Naive thymus-derived CD8-positive, alpha-beta T cell (primary cell): Measurements from ENCODE around the gene TMPRSS13. TPM values are rescaled to one million over a fixed set of nuclear protein-coding genes. Genes with fewer than 3 reads are reported as not detected.

Experiments used
- ATAC-seq, 2 donors: fragments of 150-1000 bp; cut with Tn5 transposase in 1 of 2; sonication (Bioruptor Pico), chemical (Tn5 transposase) in 1 of 2; 1 replicate in 1 of 2; 2 replicates in 1 of 2; pipeline ENCODE4 v1.10.0; 2021; ENCODE audit warnings: mild to moderate bottlenecking in 2 of 2, moderate library complexity in 2 of 2
- POLR2A ChIA-PET: fragments of 350-600 bp; sonication (Branson Sonifier 250); formaldehyde crosslinking; loops from one replicate; lab custom pipeline; 2021; ENCODE audit warnings: antibody characterized with exemption; lab: Charles Lee
- DNase-seq, 10 donors: peaks; one replicate each; pipeline versions ENCODE4 v3.0.0 to v3.0.0-alpha.2; 2020 to 2022
- H3K27ac Mint-ChIP-seq, 10 donors: one replicate each; pipeline ENCODE4 v1.8.0; 2020 to 2022; ENCODE audit warnings: mild to moderate bottlenecking in 10 of 10, mixed read lengths in 10 of 10, moderate library complexity in 4 of 10, inconsistent platforms in 1 of 10
- H3K27me3 Mint-ChIP-seq, 5 donors: one replicate each; pipeline ENCODE4 v1.8.0; 2021 to 2022; ENCODE audit warnings: mixed read lengths in 5 of 5
- H3K36me3 Mint-ChIP-seq, 3 donors: one replicate each; pipeline ENCODE4 v1.8.0; 2020 to 2022; ENCODE audit warnings: mixed read lengths in 3 of 3, mild to moderate bottlenecking in 2 of 3, inconsistent platforms in 1 of 3
- H3K4me1 Mint-ChIP-seq, 4 donors: one replicate each; pipeline ENCODE4 v1.8.0; 2021 to 2022; ENCODE audit warnings: mixed read lengths in 4 of 4
- H3K4me3 Mint-ChIP-seq, 10 donors: one replicate each; pipeline ENCODE4 v1.8.0; 2020 to 2022; ENCODE audit warnings: mild to moderate bottlenecking in 10 of 10, mixed read lengths in 10 of 10, moderate library complexity in 6 of 10, inconsistent platforms in 1 of 10
- H3K9me3 Mint-ChIP-seq, 9 donors: one replicate each; pipeline ENCODE4 v1.8.0; 2020 to 2022; ENCODE audit warnings: mixed read lengths in 9 of 9, mild to moderate bottlenecking in 3 of 9, inconsistent platforms in 1 of 9, moderate library complexity in 1 of 9
- polyA plus RNA-seq, 3 donors: library from polyadenylated mRNA; unstranded; fragments of 300-500 nt; fragmentation: Illumina TruSeq; gene quantifications; one replicate each; pipeline ENCODE4 v1.2.3, GENCODE V29; 2021
- total RNA-seq, 8 experiments: library from RNA in 2 of 8; stranded (reverse) in 2 of 8; gene quantifications; one replicate each; pipeline ENCODE4 v1.2.3 and lab custom pipeline; 2021 to 2026

Gene TMPRSS13
- total and polyA plus RNA-seq, 5 experiments from 2014 or later = 0.05 to 9.2 (median 1.5) TPM

- H3K4me3 Mint-ChIP-seq = no peak overlapping the region
- H3K4me1 Mint-ChIP-seq = peaks cover 0 to 10% (median 3%) of the 10 kb centered on the region in 4 donors
- H3K27me3 Mint-ChIP-seq = peaks cover 0 to 4% (median 0%) of the 10 kb centered on the region in 5 donors
- no peak for ATAC-seq
- no peak for DNase-seq
- H3K36me3 Mint-ChIP-seq = peaks cover 0 to 3% (median 0%) of the 10 kb centered on the region in 3 donors
- H3K9me3 Mint-ChIP-seq = no peaks in the 10 kb centered on the region
- no peak overlapping the region for H3K27ac Mint-ChIP-seq
- POLR2A ChIA-PET = no interaction called here
Observed at GRCh38 chr11:117916956-117917355, 12.2 kb downstream of the TMPRSS13 start.

DNA sequence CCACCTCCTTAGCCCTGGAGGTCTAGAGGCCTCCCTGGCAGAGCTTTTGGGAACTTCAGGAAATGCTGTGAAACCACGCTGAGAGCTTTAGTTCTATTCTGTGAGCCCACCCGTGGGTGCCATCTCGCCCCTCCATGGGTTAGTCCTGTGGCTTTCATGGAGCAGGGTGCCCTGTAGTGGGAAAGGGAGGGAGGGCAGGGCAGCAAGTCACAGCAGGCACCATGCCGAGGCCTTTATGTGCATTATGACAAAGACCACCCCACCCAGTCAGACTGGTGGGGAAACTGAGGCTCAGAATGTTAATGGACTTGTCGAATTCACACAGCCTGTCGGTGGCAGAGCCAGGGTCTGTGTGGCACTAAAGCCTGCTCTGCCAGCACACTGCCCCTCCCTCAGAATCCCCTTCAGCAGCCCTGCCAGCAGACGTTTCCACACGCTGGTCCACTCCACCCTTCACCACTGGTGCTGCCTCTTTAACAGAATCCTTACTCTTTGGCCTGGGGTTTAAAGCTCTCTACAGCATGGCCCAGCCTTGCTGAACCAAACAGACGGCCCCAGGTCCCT is 13.4 kb downstream of the TMPRSS13 start:
- Mint-ChIP-seq H3K36me3 (peaks cover 0 to 3% (median 0%) of the 10 kb centered on the region in 3 donors), H3K4me3 (no peak overlapping the region), H3K27ac (no peak overlapping the region), H3K4me1 (peaks cover 0 to 10% (median 3%) of the 10 kb centered on the region in 4 donors), H3K27me3 (peaks cover 0 to 4% (median 0%) of the 10 kb centered on the region in 5 donors), H3K9me3 (no peaks in the 10 kb centered on the region)
- no peak for ATAC-seq
- DNase-seq = no peak
- POLR2A ChIA-PET = no interaction called here

- ATAC-seq = no peak
- POLR2A ChIA-PET = no interaction called here
- DNase-seq = no peak
- peak overlapping the region in 2 of 10 donors; percentile 27 to 69 for H3K27ac Mint-ChIP-seq
- H3K4me3 Mint-ChIP-seq = no peak overlapping the region
- peaks cover 0 to 3% (median 0%) of the 10 kb centered on the region in 3 donors for H3K36me3 Mint-ChIP-seq
- H3K4me1 Mint-ChIP-seq = peaks cover 0 to 10% (median 3%) of the 10 kb centered on the region in 4 donors
- peaks cover 0 to 4% (median 0%) of the 10 kb centered on the region in 5 donors for H3K27me3 Mint-ChIP-seq
- H3K9me3 Mint-ChIP-seq = no peaks in the 10 kb centered on the region
Observed at GRCh38 chr11:117914991-117915618, 14.1 kb downstream of the TMPRSS13 start.

DNA sequence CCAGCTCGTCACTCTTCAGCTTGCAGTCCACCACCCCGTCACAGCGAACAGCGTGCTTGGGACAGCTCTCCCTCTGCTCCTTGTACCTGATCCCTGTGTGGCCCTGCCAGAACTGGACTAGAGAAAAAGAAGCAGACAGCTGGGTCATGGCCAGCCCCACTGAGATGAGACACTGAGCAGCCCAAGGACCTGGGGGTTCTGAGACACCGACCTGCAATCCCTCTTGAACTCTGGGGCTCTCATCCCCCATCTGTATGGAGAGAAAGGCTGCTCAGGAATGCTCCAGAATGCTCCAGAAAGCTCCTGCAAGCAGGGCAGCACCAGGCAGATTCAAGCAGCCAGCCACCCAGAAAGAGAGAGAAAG is 14.8 kb downstream of the TMPRSS13 start:
- no peak for ATAC-seq

DNA sequence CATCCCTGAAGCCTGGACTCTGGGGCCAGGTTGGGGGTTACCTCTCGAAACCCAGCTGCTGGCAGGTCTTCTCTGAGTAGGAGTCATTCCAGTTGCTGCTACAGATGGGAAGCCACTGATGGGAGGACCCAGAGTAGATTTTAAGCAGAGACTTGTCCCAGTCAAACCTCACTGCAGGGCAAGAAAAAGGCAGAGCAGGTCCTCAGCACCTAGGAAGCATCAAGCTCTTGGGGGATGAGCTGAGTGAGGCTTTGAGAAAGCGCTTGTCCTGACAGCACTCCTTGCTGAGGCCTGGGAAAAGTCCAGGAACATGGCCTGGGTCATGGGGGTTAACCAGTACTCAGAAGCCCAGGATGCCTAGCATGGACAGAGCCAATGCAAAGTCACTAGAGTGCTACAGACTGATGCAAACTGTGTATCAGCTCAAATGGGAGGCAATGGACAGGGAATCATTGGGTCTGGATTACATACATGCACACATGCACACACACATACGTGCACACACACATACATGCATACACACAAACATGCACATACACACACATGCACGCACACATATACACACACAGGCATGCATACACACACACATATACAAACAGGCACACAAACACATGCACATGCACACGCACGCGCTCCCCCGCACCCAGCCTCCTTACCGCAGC is 15.3 kb downstream of the TMPRSS13 start:
- no peak overlapping the region for H3K27ac Mint-ChIP-seq
- ATAC-seq (no peak), DNase-seq (no peak)
- POLR2A ChIA-PET = interaction anchor here (0.6 kb wide), 1 partner anchor 26 kb away, joined by 6 read pairs; no protein-coding TSS in a partner anchor
- H3K27me3 Mint-ChIP-seq = peaks cover 0 to 4% (median 0%) of the 10 kb centered on the region in 5 donors
- no peak overlapping the region for H3K4me3 Mint-ChIP-seq
- H3K4me1 Mint-ChIP-seq = peaks cover 0 to 6% (median 0%) of the 10 kb centered on the region in 4 donors
- no peaks in the 10 kb centered on the region for H3K9me3 Mint-ChIP-seq
- H3K36me3 Mint-ChIP-seq = peaks cover 0 to 3% (median 0%) of the 10 kb centered on the region in 3 donors

More for the DNA sequence above, 14.8 kb downstream of the TMPRSS13 start:
- POLR2A ChIA-PET = no interaction called here
- no peak overlapping the region for H3K27ac Mint-ChIP-seq
- H3K9me3 Mint-ChIP-seq = no peaks in the 10 kb centered on the region
- H3K4me3 Mint-ChIP-seq = no peak overlapping the region
- H3K27me3 Mint-ChIP-seq = peaks cover 0 to 4% (median 0%) of the 10 kb centered on the region in 5 donors
- H3K36me3 Mint-ChIP-seq = peaks cover 0 to 3% (median 0%) of the 10 kb centered on the region in 3 donors
- peaks cover 0 to 6% (median 1%) of the 10 kb centered on the region in 4 donors for H3K4me1 Mint-ChIP-seq
- DNase-seq = no peak

DNA sequence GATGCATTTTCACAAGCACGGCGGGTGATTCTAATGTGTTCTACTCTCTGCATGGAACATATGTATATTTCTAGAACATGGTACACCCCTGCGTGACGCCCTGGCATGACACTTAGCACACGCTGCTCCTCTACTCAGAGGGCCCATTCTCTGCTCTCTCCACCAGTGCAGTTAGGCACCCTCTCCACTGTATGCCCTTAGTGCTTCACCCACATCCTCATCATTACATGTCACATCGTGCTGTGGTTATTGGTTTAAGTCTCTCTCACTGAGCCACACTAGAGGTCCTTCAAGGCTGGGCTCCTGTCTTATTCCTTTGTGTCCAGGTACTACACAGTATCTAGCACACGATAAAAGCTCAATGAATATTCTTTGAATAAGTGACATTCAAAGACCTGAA is 16.7 kb downstream of the TMPRSS13 start:
- peaks cover 0 to 4% (median 0%) of the 10 kb centered on the region in 5 donors for H3K27me3 Mint-ChIP-seq
- peaks cover 0 to 3% (median 3%) of the 10 kb centered on the region in 3 donors for H3K36me3 Mint-ChIP-seq
- ATAC-seq (no peak), DNase-seq (no peak)
- no peaks in the 10 kb centered on the region for H3K9me3 Mint-ChIP-seq
- no peak overlapping the region for H3K27ac Mint-ChIP-seq
- H3K4me1 Mint-ChIP-seq = peaks cover 0 to 11% (median 4%) of the 10 kb centered on the region in 4 donors
- H3K4me3 Mint-ChIP-seq = no peak overlapping the region
- POLR2A ChIA-PET = interaction anchor here (1.0 kb wide), 1 partner anchor 11 kb away, joined by 4 read pairs; no protein-coding TSS in a partner anchor

DNA sequence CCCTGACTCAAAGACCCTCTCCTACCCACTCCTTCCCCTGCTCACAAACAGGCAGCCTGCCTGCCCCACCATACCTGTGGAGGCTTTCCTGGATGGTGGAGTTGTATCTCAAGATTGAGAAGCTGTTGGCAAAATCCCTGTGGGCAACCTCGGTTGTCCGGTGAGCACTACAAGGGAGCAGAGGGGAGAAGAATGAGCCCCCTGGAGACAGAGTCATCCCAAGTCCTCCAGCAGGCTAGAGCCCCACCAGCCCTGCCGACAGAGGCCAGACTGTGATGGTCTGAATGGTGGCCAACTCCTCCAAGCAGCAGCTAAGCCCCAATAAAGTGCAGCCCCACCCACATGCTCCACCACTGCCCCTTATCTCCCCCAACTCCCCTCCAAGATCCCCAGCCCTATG is 17.5 kb downstream of the TMPRSS13 start:
- Mint-ChIP-seq H3K27ac (no peak overlapping the region), H3K4me1 (peaks cover 0 to 12% (median 5%) of the 10 kb centered on the region in 4 donors), H3K4me3 (no peak overlapping the region), H3K9me3 (no peaks in the 10 kb centered on the region), H3K36me3 (peaks cover 0 to 3% (median 2%) of the 10 kb centered on the region in 3 donors), H3K27me3 (peaks cover 0 to 4% (median 0%) of the 10 kb centered on the region in 5 donors)
- POLR2A ChIA-PET = interaction anchor here (1.0 kb wide), 1 partner anchor 10 kb away, joined by 4 read pairs; no protein-coding TSS in a partner anchor
- ATAC-seq = no peak
- DNase-seq = no peak

DNA sequence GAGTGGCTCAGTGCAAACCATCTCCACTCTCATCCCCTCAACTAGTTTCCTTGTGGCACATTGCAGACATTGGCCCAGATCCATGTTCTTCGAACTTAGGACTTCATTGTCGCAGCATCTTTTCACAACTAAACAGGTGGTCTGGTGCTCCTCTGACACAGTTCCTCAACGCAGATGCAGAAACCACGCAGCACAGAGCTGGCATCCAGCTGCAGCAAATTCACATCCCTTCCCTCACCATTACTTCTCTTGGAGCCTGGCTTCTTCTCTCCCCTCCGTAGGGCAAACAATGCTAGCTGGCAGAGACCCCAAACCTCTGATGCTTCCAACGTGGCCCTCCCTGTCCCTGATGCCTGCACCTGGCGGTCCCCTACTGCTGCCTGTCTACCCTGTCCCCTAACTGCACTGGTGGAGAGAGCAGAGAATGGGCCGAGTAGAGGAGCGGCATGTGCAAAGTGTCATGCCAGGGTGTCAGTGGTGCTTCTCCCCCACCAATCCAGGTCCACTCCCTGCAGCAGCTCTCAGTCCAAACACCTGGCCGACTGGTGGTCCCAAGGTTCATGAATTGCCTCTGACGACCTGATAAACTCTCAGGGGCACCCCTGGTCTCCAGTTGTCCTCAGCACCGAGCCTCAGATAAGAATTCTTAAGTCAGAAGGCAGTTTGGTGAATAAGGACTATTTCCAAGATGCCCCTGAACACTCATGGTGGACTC is 18.1 kb downstream of the TMPRSS13 start:
- Mint-ChIP-seq H3K36me3 (peaks cover 0 to 3% (median 0%) of the 10 kb centered on the region in 3 donors), H3K27ac (peak overlapping the region in 1 of 10 donors; percentile 56), H3K27me3 (peaks cover 0 to 4% (median 0%) of the 10 kb centered on the region in 5 donors), H3K4me1 (peaks cover 0 to 12% (median 5%) of the 10 kb centered on the region in 4 donors), H3K9me3 (no peaks in the 10 kb centered on the region), H3K4me3 (no peak overlapping the region)
- ATAC-seq (no peak), DNase-seq (no peak)
- POLR2A ChIA-PET = interaction anchor here (1.0 kb wide), 1 partner anchor 10 kb away, joined by 4 read pairs; no protein-coding TSS in a partner anchor

DNA sequence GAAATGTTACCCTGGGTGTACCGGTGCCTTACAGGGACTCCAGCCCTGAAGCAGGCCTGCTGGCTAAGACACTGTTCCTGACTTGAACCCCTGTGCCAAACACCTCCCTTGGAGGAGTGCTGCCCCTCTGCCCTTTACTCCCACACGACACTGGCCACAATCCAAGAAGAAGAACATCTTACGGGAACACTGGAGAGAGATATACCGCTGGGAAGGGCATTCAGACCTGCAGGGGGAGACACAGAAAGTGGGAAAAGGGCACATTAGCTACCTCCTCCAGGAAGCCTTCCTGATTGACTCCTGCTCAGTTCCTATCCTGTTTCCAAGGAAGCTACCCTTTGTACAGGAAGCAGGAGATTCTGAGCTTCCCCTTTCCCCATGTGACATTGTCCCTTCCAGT is 18.7 kb downstream of the TMPRSS13 start:
- Mint-ChIP-seq H3K36me3 (peaks cover 0 to 3% (median 0%) of the 10 kb centered on the region in 3 donors), H3K4me1 (peaks cover 0 to 12% (median 5%) of the 10 kb centered on the region in 4 donors), H3K27me3 (peaks cover 0 to 4% (median 0%) of the 10 kb centered on the region in 5 donors), H3K9me3 (no peaks in the 10 kb centered on the region), H3K27ac (no peak overlapping the region), H3K4me3 (no peak overlapping the region)
- ATAC-seq (no peak), DNase-seq (no peak)
- POLR2A ChIA-PET = no interaction called here

- Mint-ChIP-seq H3K9me3 (no peaks in the 10 kb centered on the region), H3K27me3 (no peaks in the 10 kb centered on the region), H3K4me1 (peaks cover 0 to 10% (median 3%) of the 10 kb centered on the region in 4 donors), H3K4me3 (no peak overlapping the region), H3K27ac (peak overlapping the region in 1 of 10 donors; percentile 75), H3K36me3 (peaks cover 0 to 3% (median 0%) of the 10 kb centered on the region in 3 donors)
- POLR2A ChIA-PET = no interaction called here
- DNase-seq (no peak), ATAC-seq (no peak)
Observed at GRCh38 chr11:117909611-117910382, 19.4 kb downstream of the TMPRSS13 start.

GRCh38 chr11:117908959-117909610 is 20.1 kb downstream of the TMPRSS13 start:
- Mint-ChIP-seq H3K9me3 (no peaks in the 10 kb centered on the region), H3K36me3 (peaks cover 0 to 3% (median 0%) of the 10 kb centered on the region in 3 donors), H3K4me1 (peaks cover 0 to 10% (median 3%) of the 10 kb centered on the region in 4 donors), H3K4me3 (no peak overlapping the region), H3K27ac (peak overlapping the region in 1 of 10 donors; percentile 75), H3K27me3 (no peaks in the 10 kb centered on the region)
- ATAC-seq (no peak), DNase-seq (no peak)
- POLR2A ChIA-PET = no interaction called here
